CD14-positive monocyte (primary cell): ENCODE data around the gene ZMYM1. TPM values are rescaled to one million over a fixed set of nuclear protein-coding genes. Genes with fewer than 3 reads are reported as not detected.

ENCODE experiments used
- DNase-seq, 3 donors: peaks; one replicate each; pipeline ENCODE4 v3.0.0-alpha.2; 2011 to 2022
- H2AFZ ChIP-seq: 2 replicates; pipeline ENCODE4 v1.6.0; 2012; ENCODE audit warnings: mild to moderate bottlenecking, low read depth, low read length, inconsistent platforms; ENCODE audit not compliant: insufficient read depth, poor library complexity, severe bottlenecking
- H3K27ac ChIP-seq, 2 donors: 1 replicate in 1 of 2; 2 replicates in 1 of 2; pipeline ENCODE4 v1.5.1; 2012 to 2013; ENCODE audit warnings: low read length in 2 of 2, control low read depth in 1 of 2, inconsistent platforms in 1 of 2, low read depth in 1 of 2, mild to moderate bottlenecking in 1 of 2
- H3K27me3 ChIP-seq, 2 donors: one replicate each; pipeline versions ENCODE4 v1.6.0 to v1.6.1; 2011 to 2013; ENCODE audit warnings: low read length in 2 of 2; ENCODE audit not compliant: control insufficient read depth in 2 of 2, insufficient read depth in 2 of 2
- H3K36me3 ChIP-seq, 2 donors: replicated peaks in 1 of 2; 1 replicate in 1 of 2; 2 replicates in 1 of 2; pipeline versions ENCODE4 v1.5.1 to v1.6.1; 2012 to 2013; ENCODE audit warnings: low read length in 2 of 2, control low read depth in 1 of 2, inconsistent platforms in 1 of 2, mild to moderate bottlenecking in 1 of 2; ENCODE audit not compliant: insufficient read depth in 2 of 2, control insufficient read depth in 1 of 2
- H3K4me1 ChIP-seq, 2 donors: 1 replicate in 1 of 2; 2 replicates in 1 of 2; pipeline versions ENCODE4 v1.5.1 to v1.6.1; 2012 to 2013; ENCODE audit warnings: low read length in 2 of 2, control low read depth in 1 of 2, inconsistent platforms in 1 of 2, mild to moderate bottlenecking in 1 of 2, moderate library complexity in 1 of 2; ENCODE audit not compliant: insufficient read depth in 2 of 2, control insufficient read depth in 1 of 2
- H3K4me2 ChIP-seq: replicated peaks from 2 replicates; pipeline ENCODE3; 2012; ENCODE audit warnings: low read length, moderate library complexity, mild to moderate bottlenecking; ENCODE audit not compliant: poor library complexity, severe bottlenecking; ENCODE audit errors: extremely low read depth
- H3K4me3 ChIP-seq, 3 experiments: fragments of 200-600 bp in 1 of 3; sonication (generic) in 1 of 3; replicated peaks in 1 of 3; 1 replicate in 2 of 3; 2 replicates in 1 of 3; pipeline ENCODE4 v1.5.1; 2011 to 2013; ENCODE audit warnings: low read length in 3 of 3, mild to moderate bottlenecking in 3 of 3, control low read depth in 2 of 3, low read depth in 2 of 3, inconsistent platforms in 1 of 3, moderate library complexity in 1 of 3
- H3K79me2 ChIP-seq: 2 replicates; pipeline ENCODE4 v1.6.0; 2012; ENCODE audit warnings: mild to moderate bottlenecking, control low read depth, inconsistent platforms, low read length, moderate library complexity; ENCODE audit not compliant: insufficient read depth
- H3K9ac ChIP-seq: 2 replicates; pipeline ENCODE4 v1.6.0; 2017; ENCODE audit warnings: low read length, mild to moderate bottlenecking; ENCODE audit not compliant: insufficient read depth, poor library complexity, severe bottlenecking
- H3K9me3 ChIP-seq, 2 donors: replicated peaks in 1 of 2; 1 replicate in 1 of 2; 2 replicates in 1 of 2; pipeline versions ENCODE4 v1.5.1 to v1.6.1; 2012 to 2013; ENCODE audit warnings: low read length in 2 of 2, control low read depth in 1 of 2; ENCODE audit not compliant: control insufficient read depth in 1 of 2, insufficient read depth in 1 of 2
- H4K20me1 ChIP-seq: 2 replicates; pipeline ENCODE4 v1.6.0; 2012; ENCODE audit warnings: mild to moderate bottlenecking, low read length, control low read depth, moderate library complexity; ENCODE audit not compliant: insufficient read depth
- H3K27ac Mint-ChIP-seq, 7 donors: one replicate each; pipeline ENCODE4 v1.8.0; 2020; ENCODE audit warnings: mild to moderate bottlenecking in 7 of 7, mixed read lengths in 7 of 7, moderate library complexity in 6 of 7, inconsistent platforms in 2 of 7
- H3K27me3 Mint-ChIP-seq, 3 donors: one replicate each; pipeline ENCODE4 v1.8.0; 2021 to 2022; ENCODE audit warnings: low read depth in 3 of 3, mild to moderate bottlenecking in 3 of 3, mixed read lengths in 3 of 3, moderate library complexity in 3 of 3, inconsistent platforms in 1 of 3
- H3K36me3 Mint-ChIP-seq, 2 donors: one replicate each; pipeline ENCODE4 v1.8.0; 2020; ENCODE audit warnings: mixed read lengths in 2 of 2, inconsistent platforms in 1 of 2, mild to moderate bottlenecking in 1 of 2
- H3K4me1 Mint-ChIP-seq: one replicate; pipeline ENCODE4 v1.8.0; 2020; ENCODE audit warnings: mild to moderate bottlenecking, mixed read lengths
- H3K4me3 Mint-ChIP-seq, 2 donors: one replicate each; pipeline ENCODE4 v1.8.0; 2020; ENCODE audit warnings: mild to moderate bottlenecking in 2 of 2, mixed read lengths in 2 of 2, moderate library complexity in 1 of 2
- H3K9me3 Mint-ChIP-seq, 7 donors: one replicate each; pipeline ENCODE4 v1.8.0; 2020 to 2022; ENCODE audit warnings: mixed read lengths in 7 of 7, mild to moderate bottlenecking in 6 of 7, moderate library complexity in 6 of 7, inconsistent platforms in 2 of 7
- WGBS: methylation state at CpG from one replicate; pipeline ENCODE4 v1.1.5; 2013; ENCODE audit warnings: missing lambda C conversion rate; ENCODE audit not compliant: insufficient coverage; 5-methylcytosine and 5-hydroxymethylcytosine counted together
- intact Hi-C, 2 donors: fragments of 100-400 bp; cut with micrococcal nuclease; formaldehyde crosslinking; loops; one replicate each; pipeline versions ENCODE4 v1.15.0 to v1.15.1; 2023
- polyA plus RNA-seq, 3 donors: library from polyadenylated mRNA; depleted of rRNA in 1 of 3; unstranded in 2 of 3; stranded (reverse) in 1 of 3; fragments of 300-500 nt in 2 of 3; fragments of >200 nt in 1 of 3; fragmentation: Illumina TruSeq in 2 of 3; gene quantifications; 1 replicate in 2 of 3; 2 replicates in 1 of 3; pipeline ENCODE4 v1.2.3, GENCODE V29; 2012 to 2021
- TF ChIP-seq, protein P1 (sequence below): fragments of 200-600 bp; IDR thresholded peaks from one replicate; pipeline ENCODE4 v1.8.0; 2022; ENCODE audit warnings: antibody characterized with exemption, mild to moderate bottlenecking

ZMYM1 gene
- polyA plus RNA-seq, 3 donors: 3.4 to 6.1 (median 4.5) TPM

DNA sequence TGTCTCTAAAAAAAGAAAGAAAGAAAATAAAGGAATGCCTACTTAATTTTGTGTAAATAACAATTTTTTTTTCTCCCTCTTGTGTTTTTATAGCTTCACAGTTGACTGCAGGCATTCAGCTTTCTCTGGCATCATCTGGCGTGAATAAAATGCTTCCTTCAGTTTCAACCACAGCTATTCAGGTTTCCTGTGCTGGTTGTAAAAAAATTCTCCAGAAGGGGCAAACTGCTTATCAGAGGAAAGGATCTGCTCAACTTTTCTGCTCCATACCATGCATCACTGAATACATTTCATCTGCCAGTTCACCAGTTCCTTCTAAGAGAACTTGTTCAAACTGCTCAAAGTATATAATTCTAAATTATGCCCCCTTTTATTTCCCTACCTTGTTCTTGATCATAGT lies 18.0 kb downstream of the ZMYM1 start:
- no peaks in the 10 kb centered on the region for H3K9me3 ChIP-seq
- Mint-ChIP-seq H3K36me3 (peaks cover 63 to 85% of the 10 kb centered on the region in 2 donors), H3K27ac (no peak overlapping the region), H3K4me1 (no peaks in the 10 kb centered on the region), H3K9me3 (no peaks in the 10 kb centered on the region), H3K27me3 (no peaks in the 10 kb centered on the region), H3K4me3 (no peak overlapping the region)
- H4K20me1 ChIP-seq: no peaks in the 10 kb centered on the region
- no peak overlapping the region for H3K4me2 ChIP-seq
- H3K4me3 ChIP-seq: no peak overlapping the region
- no peaks in the 10 kb centered on the region for H3K27me3 ChIP-seq
- no peak overlapping the region for H3K27ac ChIP-seq
- no peaks in the 10 kb centered on the region for H3K79me2 ChIP-seq
- DNase-seq: no peak
- intact Hi-C loops: no loop called here
- H3K36me3 ChIP-seq: peaks cover 64 to 87% of the 10 kb centered on the region in 2 donors
- TF ChIP-seq, protein P1, sequence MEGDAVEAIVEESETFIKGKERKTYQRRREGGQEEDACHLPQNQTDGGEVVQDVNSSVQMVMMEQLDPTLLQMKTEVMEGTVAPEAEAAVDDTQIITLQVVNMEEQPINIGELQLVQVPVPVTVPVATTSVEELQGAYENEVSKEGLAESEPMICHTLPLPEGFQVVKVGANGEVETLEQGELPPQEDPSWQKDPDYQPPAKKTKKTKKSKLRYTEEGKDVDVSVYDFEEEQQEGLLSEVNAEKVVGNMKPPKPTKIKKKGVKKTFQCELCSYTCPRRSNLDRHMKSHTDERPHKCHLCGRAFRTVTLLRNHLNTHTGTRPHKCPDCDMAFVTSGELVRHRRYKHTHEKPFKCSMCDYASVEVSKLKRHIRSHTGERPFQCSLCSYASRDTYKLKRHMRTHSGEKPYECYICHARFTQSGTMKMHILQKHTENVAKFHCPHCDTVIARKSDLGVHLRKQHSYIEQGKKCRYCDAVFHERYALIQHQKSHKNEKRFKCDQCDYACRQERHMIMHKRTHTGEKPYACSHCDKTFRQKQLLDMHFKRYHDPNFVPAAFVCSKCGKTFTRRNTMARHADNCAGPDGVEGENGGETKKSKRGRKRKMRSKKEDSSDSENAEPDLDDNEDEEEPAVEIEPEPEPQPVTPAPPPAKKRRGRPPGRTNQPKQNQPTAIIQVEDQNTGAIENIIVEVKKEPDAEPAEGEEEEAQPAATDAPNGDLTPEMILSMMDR: no peak
- WGBS: no CpG with 5 or more reads among the region's 1 CpG
- H2AFZ ChIP-seq: no peak overlapping the region
- H3K9ac ChIP-seq: no peak overlapping the region
- no peaks in the 10 kb centered on the region for H3K4me1 ChIP-seq

DNA sequence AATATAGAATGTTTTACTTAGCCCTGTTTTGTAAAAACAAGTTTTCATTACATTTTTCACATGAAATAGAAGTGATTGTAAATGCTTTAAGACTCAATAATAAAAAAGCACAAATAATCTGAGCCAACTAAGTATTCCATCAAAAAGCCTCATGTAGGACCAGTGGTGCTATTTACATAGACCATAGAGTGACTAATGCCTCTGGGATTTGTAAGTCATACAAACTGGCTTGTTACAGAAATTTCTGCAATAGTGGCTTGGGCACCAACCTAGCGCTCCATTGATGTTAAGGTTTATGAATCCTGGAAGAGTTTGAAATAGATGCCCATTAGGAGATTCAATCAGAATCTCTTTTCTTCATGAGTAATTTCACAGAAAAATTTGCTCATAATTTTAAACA lies 31.9 kb downstream of the ZMYM1 start:
- no peaks in the 10 kb centered on the region for H3K9me3 Mint-ChIP-seq
- no peak overlapping the region for H3K27ac Mint-ChIP-seq
- Histone ChIP-seq H3K9me3 (no peaks in the 10 kb centered on the region), H3K27ac (no peak overlapping the region), H3K4me1 (no peaks in the 10 kb centered on the region), H3K27me3 (no peaks in the 10 kb centered on the region), H3K9ac (no peak overlapping the region), H3K4me2 (no peak overlapping the region), H4K20me1 (no peaks in the 10 kb centered on the region), H3K4me3 (no peak overlapping the region), H2AFZ (no peak overlapping the region), H3K79me2 (no peaks in the 10 kb centered on the region), H3K36me3 (peaks cover 31 to 46% of the 10 kb centered on the region in 2 donors)
- no peaks in the 10 kb centered on the region for H3K27me3 Mint-ChIP-seq
- TF ChIP-seq, protein P1: no peak
- DNase-seq: no peak
- intact Hi-C loops: no loop called here
- no CpG with 5 or more reads among the region's 1 CpG for WGBS
- H3K36me3 Mint-ChIP-seq: peaks cover 32 to 51% of the 10 kb centered on the region in 2 donors
- no peaks in the 10 kb centered on the region for H3K4me1 Mint-ChIP-seq
- no peak overlapping the region for H3K4me3 Mint-ChIP-seq
